Smooth muscle cell (in vitro differentiated cells): Measurements from ENCODE around the gene NAP1L1. TPM values are rescaled to one million over a fixed set of nuclear protein-coding genes. Genes with fewer than 3 reads are reported as not detected.

ENCODE experiments used
- DNase-seq: peaks from one replicate; lab custom pipeline; 2025; ENCODE audit not compliant: unreplicated experiment; lab: John Stamatoyannopoulos, UW
- H2AFZ ChIP-seq: fragments of 200-600 bp; sonication (generic); 2 replicates; pipeline ENCODE4 v1.6.0; 2016; ENCODE audit warnings: antibody characterized with exemption, low read depth, mild to moderate bottlenecking
- H3F3A ChIP-seq: fragments of 200-600 bp; sonication (generic); 2 replicates; pipeline ENCODE4 v1.6.0; 2017; ENCODE audit warnings: antibody characterized with exemption, low read depth
- H3K27ac ChIP-seq: fragments of 200-600 bp; sonication (generic); 2 replicates; pipeline ENCODE4 v1.5.1; 2016; ENCODE audit warnings: low read depth, mild to moderate bottlenecking
- H3K27me3 ChIP-seq: fragments of 200-600 bp; sonication (generic); 2 replicates; pipeline ENCODE4 v1.6.1; 2016; ENCODE audit warnings: low read depth, mild to moderate bottlenecking
- H3K36me3 ChIP-seq: fragments of 200-600 bp; sonication (generic); 2 replicates; pipeline ENCODE4 v1.5.1; 2016; ENCODE audit warnings: low read depth
- H3K4me1 ChIP-seq: fragments of 200-600 bp; sonication (generic); 2 replicates; pipeline ENCODE4 v1.5.1; 2016; ENCODE audit warnings: low read depth
- H3K4me2 ChIP-seq: fragments of 200-600 bp; sonication (generic); 2 replicates; pipeline ENCODE4 v1.6.0; 2016; ENCODE audit warnings: mild to moderate bottlenecking
- H3K4me3 ChIP-seq: fragments of 200-600 bp; sonication (generic); 2 replicates; pipeline ENCODE4 v1.5.1; 2016; ENCODE audit warnings: mild to moderate bottlenecking
- H3K79me2 ChIP-seq: fragments of 200-600 bp; sonication (generic); 2 replicates; pipeline ENCODE4 v1.6.0; 2016; ENCODE audit warnings: low read depth, mild to moderate bottlenecking
- H3K9ac ChIP-seq: fragments of 200-600 bp; sonication (generic); 2 replicates; pipeline ENCODE4 v1.6.0; 2016; ENCODE audit warnings: low read depth
- H3K9me3 ChIP-seq: fragments of 200-600 bp; sonication (generic); replicated peaks from 2 replicates; pipeline ENCODE4 v1.5.1; 2016; ENCODE audit warnings: low read depth
- H4K20me1 ChIP-seq: fragments of 200-600 bp; sonication (generic); 2 replicates; pipeline ENCODE4 v1.6.0; 2016; ENCODE audit warnings: low read depth
- WGBS: methylation state at CpG from one replicate; pipeline ENCODE4 v1.1.7; 2016; ENCODE audit warnings: low lambda C conversion rate; 5-methylcytosine and 5-hydroxymethylcytosine counted together
- polyA plus RNA-seq: library from polyadenylated mRNA; unstranded; fragments of >200 nt; fragmentation: Nextera tagmentation; extraction: Ambion mirVana; gene quantifications from 2 replicates; pipeline ENCODE4 v1.2.1, GENCODE V29; 2016
- total RNA-seq: library from RNA; depleted of rRNA; stranded (reverse); fragments of >200 nt; gene quantifications from 2 replicates; pipeline ENCODE4 v1.2.3, GENCODE V29; 2014
- TF ChIP-seq, protein P1 (sequence below): fragments of 200-600 bp; sonication (generic); IDR thresholded peaks from 2 replicates; pipeline ENCODE4 v1.5.1; 2017; ENCODE audit warnings: borderline replicate concordance, mild to moderate bottlenecking, antibody characterized with exemption; ENCODE audit not compliant: insufficient read depth, poor library complexity, severe bottlenecking

The NAP1L1 gene
- total and polyA plus RNA-seq, 2 experiments from 2014 or later: 110 to 221 TPM

DNA sequence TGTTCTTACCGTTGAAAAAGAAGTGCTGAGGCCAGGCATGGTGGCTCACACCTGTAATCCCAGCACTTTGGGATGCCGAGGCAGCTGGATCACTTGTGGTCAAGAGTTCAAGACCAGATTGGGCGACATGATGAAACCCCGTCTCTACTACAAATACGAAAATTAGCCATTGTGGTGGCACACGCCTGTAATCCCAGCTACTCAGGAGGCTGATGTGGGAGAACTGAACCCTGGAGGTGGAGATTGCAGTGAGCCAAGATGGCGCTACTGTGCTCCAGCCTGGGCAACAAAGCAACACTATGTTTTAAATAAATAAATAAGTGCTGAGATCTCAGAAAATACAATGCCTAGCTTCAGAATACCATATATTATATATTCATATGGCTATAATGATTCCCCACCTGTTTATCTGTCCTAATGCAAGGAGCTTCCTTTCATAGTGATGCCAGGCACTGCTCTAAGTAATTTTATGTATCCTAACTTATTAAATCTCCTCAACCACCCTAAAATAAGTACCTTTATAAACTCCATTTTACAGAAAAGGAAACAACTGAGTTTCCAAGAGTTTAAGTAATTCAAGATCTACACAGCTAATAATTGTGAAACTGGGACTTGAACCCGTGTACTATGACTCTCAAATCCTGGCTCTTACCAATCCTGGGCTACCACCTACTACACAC is 60.2 kb downstream of the NAP1L1 start:
- DNase-seq: no peak
- TF ChIP-seq, protein P1, sequence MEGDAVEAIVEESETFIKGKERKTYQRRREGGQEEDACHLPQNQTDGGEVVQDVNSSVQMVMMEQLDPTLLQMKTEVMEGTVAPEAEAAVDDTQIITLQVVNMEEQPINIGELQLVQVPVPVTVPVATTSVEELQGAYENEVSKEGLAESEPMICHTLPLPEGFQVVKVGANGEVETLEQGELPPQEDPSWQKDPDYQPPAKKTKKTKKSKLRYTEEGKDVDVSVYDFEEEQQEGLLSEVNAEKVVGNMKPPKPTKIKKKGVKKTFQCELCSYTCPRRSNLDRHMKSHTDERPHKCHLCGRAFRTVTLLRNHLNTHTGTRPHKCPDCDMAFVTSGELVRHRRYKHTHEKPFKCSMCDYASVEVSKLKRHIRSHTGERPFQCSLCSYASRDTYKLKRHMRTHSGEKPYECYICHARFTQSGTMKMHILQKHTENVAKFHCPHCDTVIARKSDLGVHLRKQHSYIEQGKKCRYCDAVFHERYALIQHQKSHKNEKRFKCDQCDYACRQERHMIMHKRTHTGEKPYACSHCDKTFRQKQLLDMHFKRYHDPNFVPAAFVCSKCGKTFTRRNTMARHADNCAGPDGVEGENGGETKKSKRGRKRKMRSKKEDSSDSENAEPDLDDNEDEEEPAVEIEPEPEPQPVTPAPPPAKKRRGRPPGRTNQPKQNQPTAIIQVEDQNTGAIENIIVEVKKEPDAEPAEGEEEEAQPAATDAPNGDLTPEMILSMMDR: no peak
- peak overlapping the region; percentile 29 for H3K4me2 ChIP-seq
- WGBS: 88% methylated on average over 8 of the region's 8 CpGs
- H3F3A ChIP-seq: peaks cover 66% of the 10 kb centered on the region
- no peaks in the 10 kb centered on the region for H3K36me3 ChIP-seq
- no peak overlapping the region for H3K9ac ChIP-seq
- no peaks in the 10 kb centered on the region for H3K9me3 ChIP-seq
- peak overlapping the region; percentile 98 for H3K27ac ChIP-seq
- no peak overlapping the region for H3K4me3 ChIP-seq
- peaks cover 12% of the 10 kb centered on the region for H4K20me1 ChIP-seq
- H3K79me2 ChIP-seq: peaks cover 21% of the 10 kb centered on the region
- H3K27me3 ChIP-seq: no peaks in the 10 kb centered on the region
- H2AFZ ChIP-seq: no peak overlapping the region
- peaks cover 18% of the 10 kb centered on the region for H3K4me1 ChIP-seq

GRCh38 chr12:76023069-76023690 is 61.3 kb downstream of the NAP1L1 start:
- H3K9ac ChIP-seq: no peak overlapping the region
- H3K4me1 ChIP-seq: peaks cover 23% of the 10 kb centered on the region
- H3F3A ChIP-seq: peaks cover 71% of the 10 kb centered on the region
- H3K79me2 ChIP-seq: peaks cover 11% of the 10 kb centered on the region
- H3K9me3 ChIP-seq: no peaks in the 10 kb centered on the region
- no peaks in the 10 kb centered on the region for H3K36me3 ChIP-seq
- H3K4me3 ChIP-seq: no peak overlapping the region
- no peak for DNase-seq
- TF ChIP-seq, protein P1: no peak
- peaks cover under 1% of the 10 kb centered on the region for H4K20me1 ChIP-seq
- H3K4me2 ChIP-seq: no peak overlapping the region
- WGBS: 89% methylated on average over 2 of the region's 2 CpGs
- H3K27me3 ChIP-seq: no peaks in the 10 kb centered on the region
- no peak overlapping the region for H2AFZ ChIP-seq
- peak overlapping the region; percentile 100 for H3K27ac ChIP-seq

DNA sequence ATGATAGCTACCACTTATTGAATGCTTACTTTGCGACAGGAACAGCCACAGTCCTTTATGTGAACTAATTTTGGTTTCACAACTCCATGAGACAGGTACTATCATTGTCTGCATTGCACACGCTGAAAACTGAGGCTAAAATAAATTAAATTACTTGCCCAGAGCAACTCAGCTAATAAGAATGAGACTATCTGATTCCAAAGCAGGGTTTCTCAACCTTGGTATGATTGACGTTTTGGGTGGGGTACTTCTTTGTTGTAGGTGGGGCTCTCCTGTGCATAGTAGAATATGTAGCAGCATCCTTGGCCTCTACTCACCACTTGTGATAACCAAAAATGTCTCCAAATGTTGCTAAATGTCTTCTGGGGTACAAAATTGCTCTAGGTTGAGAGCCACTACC is 62.0 kb downstream of the NAP1L1 start:
- H3K9me3 ChIP-seq: no peaks in the 10 kb centered on the region
- DNase-seq: no peak
- H3K36me3 ChIP-seq: no peaks in the 10 kb centered on the region
- H3K79me2 ChIP-seq: peaks cover 4% of the 10 kb centered on the region
- no peak overlapping the region for H3K4me3 ChIP-seq
- peak overlapping the region; percentile 100 for H3K27ac ChIP-seq
- H2AFZ ChIP-seq: no peak overlapping the region
- no peak overlapping the region for H3K4me2 ChIP-seq
- peaks cover 71% of the 10 kb centered on the region for H3F3A ChIP-seq
- peaks cover 26% of the 10 kb centered on the region for H3K4me1 ChIP-seq
- H4K20me1 ChIP-seq: no peaks in the 10 kb centered on the region
- TF ChIP-seq, protein P1: no peak
- no peaks in the 10 kb centered on the region for H3K27me3 ChIP-seq
- no peak overlapping the region for H3K9ac ChIP-seq
- WGBS: 89% methylated on average over 3 of the region's 3 CpGs
